ENCODE measurements around the gene RPA3. TPM values are rescaled to one million over a fixed set of nuclear protein-coding genes. Genes with fewer than 3 reads are reported as not detected.

Gene RPA3
- total RNA-seq, 8 experiments from 2014 or later, result 17.2 to 49.7 (median 30.8) TPM

- Histone ChIP-seq H3K4me3 (no peak overlapping the region), H3K27ac (no peak overlapping the region), H3K4me1 (replicated peaks in 1 of 2) (peaks cover 8 to 9% of the 10 kb centered on the region in 2 donors)
- peak; percentile 72 to 99 (median 93) for ATAC-seq (replicated peaks in 6 of 8)
- in situ Hi-C loops (cut with MboI; ENCODE audit: low pct_unique_long_range_greater_than_20kb in 2 of 9, low sequenced_read_pairs in 9 of 9, unreplicated experiment in 9 of 9), result no loop called here
- 29 to 93% (median 70%) methylated on average over 1 to 2 of the region's 2 CpGs; no CpG with 5 or more reads in 2 of the 10 experiments for WGBS, 10 experiments
Measured at GRCh38 chr7:7719236-7719635, 829 bp upstream of the RPA3 start.

- no peak overlapping the region for H3K4me3 ChIP-seq
- 59 to 93% (median 82%) methylated on average over 3 to 4 of the region's 4 CpGs; no CpG with 5 or more reads in 1 of the 10 experiments for WGBS, 10 experiments
- in situ Hi-C loops (cut with MboI; ENCODE audit: low pct_unique_long_range_greater_than_20kb in 2 of 9, low sequenced_read_pairs in 9 of 9, unreplicated experiment in 9 of 9), result no loop called here
- no peak overlapping the region for H3K27ac ChIP-seq
- H3K4me1 ChIP-seq (replicated peaks in 1 of 2), result peaks cover 1 to 3% of the 10 kb centered on the region in 2 donors
- ATAC-seq (replicated peaks in 6 of 8), result no peak
Measured at GRCh38 chr7:7713730-7714129, 4.7 kb downstream of the RPA3 start.

- ATAC-seq (replicated peaks in 6 of 8), result no peak
- WGBS, 10 experiments, result 0 to 100% (median 90%) methylated on average over 1 to 2 of the region's 2 CpGs; no CpG with 5 or more reads in 2 of the 10 experiments
- in situ Hi-C loops (cut with MboI; ENCODE audit: low pct_unique_long_range_greater_than_20kb in 2 of 9, low sequenced_read_pairs in 9 of 9, unreplicated experiment in 9 of 9), result no loop called here
- Histone ChIP-seq H3K27ac (no peak overlapping the region), H3K4me3 (no peak overlapping the region), H3K4me1 (replicated peaks in 1 of 2) (peaks cover 13 to 19% of the 10 kb centered on the region in 2 donors)
Measured at GRCh38 chr7:7710469-7710868, 7.9 kb downstream of the RPA3 start.

GRCh38 chr7:7709291-7709690 is 9.1 kb downstream of the RPA3 start:
- WGBS, 10 experiments, result 19 to 93% (median 51%) methylated on average over 2 to 3 of the region's 3 CpGs; no CpG with 5 or more reads in 1 of the 10 experiments
- Histone ChIP-seq H3K4me1 (replicated peaks in 1 of 2) (peaks cover 13 to 19% of the 10 kb centered on the region in 2 donors), H3K27ac (no peak overlapping the region), H3K4me3 (no peak overlapping the region)
- in situ Hi-C loops (cut with MboI; ENCODE audit: low pct_unique_long_range_greater_than_20kb in 2 of 9, low sequenced_read_pairs in 9 of 9, unreplicated experiment in 9 of 9), result no loop called here
- no peak for ATAC-seq (replicated peaks in 6 of 8)

- Histone ChIP-seq H3K4me1 (replicated peaks in 1 of 2) (peaks cover 15 to 19% of the 10 kb centered on the region in 2 donors), H3K27ac (no peak overlapping the region), H3K4me3 (no peak overlapping the region)
- in situ Hi-C loops (cut with MboI; ENCODE audit: low pct_unique_long_range_greater_than_20kb in 2 of 9, low sequenced_read_pairs in 9 of 9, unreplicated experiment in 9 of 9), result no loop called here
- ATAC-seq (replicated peaks in 6 of 8), result peak in 5 of 8 experiments; percentile 54 to 86 (median 67)
- 0 to 83% (median 27%) methylated on average over 1 to 4 of the region's 4 CpGs; no CpG with 5 or more reads in 2 of the 10 experiments for WGBS, 10 experiments
Measured at GRCh38 chr7:7707806-7708205, 10.6 kb downstream of the RPA3 start.

- Histone ChIP-seq H3K4me1 (replicated peaks in 1 of 2) (peaks cover 15 to 19% of the 10 kb centered on the region in 2 donors), H3K27ac (no peak overlapping the region), H3K4me3 (no peak overlapping the region)
- ATAC-seq (replicated peaks in 6 of 8), result no peak
- in situ Hi-C loops (cut with MboI; ENCODE audit: low pct_unique_long_range_greater_than_20kb in 2 of 9, low sequenced_read_pairs in 9 of 9, unreplicated experiment in 9 of 9), result no loop called here
- WGBS, 10 experiments, result 30 to 100% (median 83%) methylated on average over 1 to 2 of the region's 2 CpGs; no CpG with 5 or more reads in 1 of the 10 experiments
Measured at GRCh38 chr7:7707246-7707645, 11.2 kb downstream of the RPA3 start.

- WGBS, 10 experiments, result 49 to 100% (median 92%) methylated on average over 3 to 4 of the region's 4 CpGs; no CpG with 5 or more reads in 2 of the 10 experiments
Measured at GRCh38 chr7:7706556-7707172, 11.7 kb downstream of the RPA3 start.

GRCh38 chr7:7706101-7706511 is 12.3 kb downstream of the RPA3 start:
- WGBS, 10 experiments, result 60 to 100% (median 88%) methylated on average over 1 of the region's 1 CpG; no CpG with 5 or more reads in 2 of the 10 experiments
- no peak for ATAC-seq (replicated peaks in 6 of 8)
- Histone ChIP-seq H3K4me3 (no peak overlapping the region), H3K4me1 (replicated peaks in 1 of 2) (peaks cover 19 to 20% of the 10 kb centered on the region in 2 donors), H3K27ac (no peak overlapping the region)
- in situ Hi-C loops (cut with MboI; ENCODE audit: low pct_unique_long_range_greater_than_20kb in 2 of 9, low sequenced_read_pairs in 9 of 9, unreplicated experiment in 9 of 9), result no loop called here

More at GRCh38 chr7:7706556-7707172, 11.7 kb downstream of the RPA3 start:
- in situ Hi-C loops (cut with MboI; ENCODE audit: low pct_unique_long_range_greater_than_20kb in 2 of 9, low sequenced_read_pairs in 9 of 9, unreplicated experiment in 9 of 9), result no loop called here
- Histone ChIP-seq H3K4me1 (replicated peaks in 1 of 2) (peaks cover 17 to 19% of the 10 kb centered on the region in 2 donors), H3K27ac (no peak overlapping the region), H3K4me3 (no peak overlapping the region)
- no peak for ATAC-seq (replicated peaks in 6 of 8)

GRCh38 chr7:7705318-7705717 is 13.1 kb downstream of the RPA3 start:
- ATAC-seq (replicated peaks in 6 of 8), result no peak
- 76 to 100% (median 86%) methylated on average over 1 to 2 of the region's 2 CpGs; no CpG with 5 or more reads in 3 of the 10 experiments for WGBS, 10 experiments
- Histone ChIP-seq H3K4me3 (no peak overlapping the region), H3K27ac (no peak overlapping the region), H3K4me1 (replicated peaks in 1 of 2) (peaks cover 19 to 20% of the 10 kb centered on the region in 2 donors)
- in situ Hi-C loops (cut with MboI; ENCODE audit: low pct_unique_long_range_greater_than_20kb in 2 of 9, low sequenced_read_pairs in 9 of 9, unreplicated experiment in 9 of 9), result no loop called here

- ATAC-seq (replicated peaks in 6 of 8), result no peak
- WGBS, 10 experiments, result 86 to 100% (median 93%) methylated on average over 2 to 4 of the region's 4 CpGs; no CpG with 5 or more reads in 1 of the 10 experiments
- H3K27ac ChIP-seq, result no peak overlapping the region
- H3K4me1 ChIP-seq (replicated peaks in 1 of 2), result peaks cover 19 to 20% of the 10 kb centered on the region in 2 donors
- H3K4me3 ChIP-seq, result no peak overlapping the region
- in situ Hi-C loops (cut with MboI; ENCODE audit: low pct_unique_long_range_greater_than_20kb in 2 of 9, low sequenced_read_pairs in 9 of 9, unreplicated experiment in 9 of 9), result no loop called here
Measured at GRCh38 chr7:7704867-7705266, 13.5 kb downstream of the RPA3 start.

GRCh38 chr7:7703427-7703826 is 15.0 kb downstream of the RPA3 start:
- in situ Hi-C loops (cut with MboI; ENCODE audit: low pct_unique_long_range_greater_than_20kb in 2 of 9, low sequenced_read_pairs in 9 of 9, unreplicated experiment in 9 of 9), result no loop called here
- WGBS, 10 experiments, result 83 to 100% (median 95%) methylated on average over 1 to 7 of the region's 7 CpGs; no CpG with 5 or more reads in 4 of the 10 experiments
- no peak overlapping the region for H3K4me3 ChIP-seq
- no peak for ATAC-seq (replicated peaks in 6 of 8)
- H3K4me1 ChIP-seq (replicated peaks in 1 of 2), result peaks cover 15 to 20% of the 10 kb centered on the region in 2 donors
- H3K27ac ChIP-seq, result no peak overlapping the region

GRCh38 chr7:7702826-7703225 is 15.6 kb downstream of the RPA3 start:
- H3K4me1 ChIP-seq (replicated peaks in 1 of 2), result peaks cover 9 to 16% of the 10 kb centered on the region in 2 donors
- no peak overlapping the region for H3K4me3 ChIP-seq
- WGBS, 10 experiments, result 15 to 100% (median 83%) methylated on average over 2 to 4 of the region's 4 CpGs
- no peak for ATAC-seq (replicated peaks in 6 of 8)
- H3K27ac ChIP-seq, result no peak overlapping the region
- in situ Hi-C loops (cut with MboI; ENCODE audit: low pct_unique_long_range_greater_than_20kb in 2 of 9, low sequenced_read_pairs in 9 of 9, unreplicated experiment in 9 of 9), result no loop called here

- Histone ChIP-seq H3K4me3 (no peak overlapping the region), H3K4me1 (replicated peaks in 1 of 2) (peaks cover 9 to 12% of the 10 kb centered on the region in 2 donors), H3K27ac (no peak overlapping the region)
- peak in 5 of 8 experiments; percentile 31 to 61 (median 36) for ATAC-seq (replicated peaks in 6 of 8)
- WGBS, 10 experiments, result 60 to 100% (median 90%) methylated on average over 1 of the region's 1 CpG; no CpG with 5 or more reads in 3 of the 10 experiments
- in situ Hi-C loops (cut with MboI; ENCODE audit: low pct_unique_long_range_greater_than_20kb in 2 of 9, low sequenced_read_pairs in 9 of 9, unreplicated experiment in 9 of 9), result no loop called here
Measured at GRCh38 chr7:7701527-7701926, 16.9 kb downstream of the RPA3 start.
